Neural progenitor cell (in vitro differentiated cells): Measurements from ENCODE around the gene TAX1BP3. TPM values are rescaled to one million over a fixed set of nuclear protein-coding genes. Genes with fewer than 3 reads are reported as not detected.

Experiments
- DNase-seq: peaks from one replicate; pipeline ENCODE4 v3.0.0-alpha.2; 2016; ENCODE audit warnings: low spot score
- H2AFZ ChIP-seq: fragments of 200-600 bp; sonication (generic); replicated peaks from 2 replicates; pipeline ENCODE4 v1.6.1; 2016; ENCODE audit warnings: antibody characterized with exemption
- H3F3A ChIP-seq: fragments of 200-600 bp; sonication (generic); 2 replicates; pipeline ENCODE4 v1.6.1; 2016; ENCODE audit warnings: antibody characterized with exemption, low read depth
- H3K27ac ChIP-seq: fragments of 200-600 bp; sonication (generic); 2 replicates; pipeline ENCODE4 v1.5.1; 2016; ENCODE audit warnings: mild to moderate bottlenecking
- H3K27me3 ChIP-seq: fragments of 200-600 bp; sonication (generic); 2 replicates; pipeline ENCODE4 v1.6.1; 2016; ENCODE audit warnings: mild to moderate bottlenecking, moderate library complexity
- H3K36me3 ChIP-seq: fragments of 200-600 bp; sonication (generic); 2 replicates; pipeline ENCODE4 v1.5.1; 2016
- H3K4me1 ChIP-seq: fragments of 200-600 bp; sonication (generic); 2 replicates; pipeline ENCODE4 v1.6.1; 2016; ENCODE audit warnings: mixed run types
- H3K4me2 ChIP-seq: fragments of 200-600 bp; sonication (generic); 2 replicates; pipeline ENCODE4 v1.6.1; 2016
- H3K4me3 ChIP-seq: fragments of 200-600 bp; sonication (generic); 2 replicates; pipeline ENCODE4 v1.5.1; 2016
- H3K79me2 ChIP-seq: fragments of 200-600 bp; sonication (generic); 2 replicates; pipeline ENCODE4 v1.6.1; 2016; ENCODE audit warnings: low read depth
- H3K9ac ChIP-seq: fragments of 200-600 bp; sonication (generic); 2 replicates; pipeline ENCODE4 v1.6.1; 2016
- H3K9me3 ChIP-seq: fragments of 200-600 bp; sonication (generic); 2 replicates; pipeline ENCODE4 v1.5.1; 2016; ENCODE audit warnings: low read depth
- H4K20me1 ChIP-seq: fragments of 200-600 bp; sonication (generic); 2 replicates; pipeline ENCODE4 v1.6.1; 2016; ENCODE audit warnings: low read depth
- H3K27ac Mint-ChIP-seq: 3 replicates; pipeline ENCODE4 v1.8.0; 2021; ENCODE audit warnings: mixed read lengths
- H3K27me3 Mint-ChIP-seq: 2 replicates; pipeline ENCODE4 v1.8.0; 2022; ENCODE audit warnings: low read depth, mild to moderate bottlenecking, inconsistent platforms, moderate library complexity, mixed read lengths; ENCODE audit not compliant: insufficient read depth
- H3K36me3 Mint-ChIP-seq: 3 replicates; pipeline ENCODE4 v1.8.0; 2021; ENCODE audit warnings: mixed read lengths
- H3K4me1 Mint-ChIP-seq: 3 replicates; pipeline ENCODE4 v1.8.0; 2021; ENCODE audit warnings: mixed read lengths
- H3K4me3 Mint-ChIP-seq: 3 replicates; pipeline ENCODE4 v1.8.0; 2021; ENCODE audit warnings: mild to moderate bottlenecking, moderate library complexity, mixed read lengths
- H3K9me3 Mint-ChIP-seq: 3 replicates; pipeline ENCODE4 v1.8.0; 2020; ENCODE audit warnings: mixed read lengths
- EZH2 ChIP-seq: fragments of 200-600 bp; sonication (generic); IDR thresholded peaks from 2 replicates; pipeline ENCODE4 v1.6.1; 2017; ENCODE audit warnings: antibody characterized with exemption, mild to moderate bottlenecking, moderate library complexity
- EZH2phosphoT487 ChIP-seq: fragments of 200-600 bp; sonication (generic); IDR thresholded peaks from 2 replicates; pipeline ENCODE4 v1.6.1; 2017; ENCODE audit warnings: antibody characterized with exemption
- total RNA-seq: library from RNA; depleted of rRNA; stranded (reverse); fragments of >200 nt; gene quantifications from 2 replicates; pipeline ENCODE4 v1.2.3, GENCODE V29; 2015; ENCODE audit warnings: low replicate concordance
- TF ChIP-seq, protein P1 (sequence below): fragments of 200-600 bp; sonication (generic); IDR thresholded peaks from 2 replicates; pipeline ENCODE4 v1.5.1; 2017; ENCODE audit warnings: antibody characterized with exemption, mild to moderate bottlenecking

TAX1BP3 gene
- total RNA-seq, 1 donor from 2014 or later: 27.3 TPM

DNA sequence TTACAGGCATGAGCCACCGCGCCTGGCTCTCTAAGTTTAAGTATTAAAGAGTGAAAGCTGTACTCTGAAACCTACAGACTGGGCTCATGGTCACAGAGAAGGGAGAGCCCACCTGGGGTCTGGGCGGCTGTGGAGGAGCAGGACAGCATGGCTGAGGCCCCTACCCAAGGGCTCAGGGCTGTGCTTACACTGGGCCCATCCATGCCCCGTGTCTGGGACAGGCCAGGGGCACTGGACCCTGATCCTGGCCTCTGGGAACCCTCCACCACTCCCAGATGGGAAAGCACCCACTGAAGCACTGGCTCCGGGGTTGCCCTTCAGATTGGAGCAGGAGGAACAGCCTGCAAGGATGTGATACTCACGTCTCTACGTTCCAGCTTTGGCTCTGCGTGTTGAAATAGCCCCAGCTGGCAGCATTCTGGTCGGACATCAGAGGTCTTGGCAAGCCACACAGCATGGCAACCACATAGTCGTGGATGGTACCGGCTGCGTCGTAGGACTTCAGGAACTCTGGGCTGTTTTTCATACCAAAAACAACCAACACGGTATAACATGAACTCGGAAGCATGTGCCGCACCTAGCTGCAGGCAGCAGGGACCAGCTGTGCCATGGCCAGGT is 45.3 kb downstream of the TAX1BP3 start:
- H3K9me3 Mint-ChIP-seq: no peaks in the 10 kb centered on the region
- Histone ChIP-seq H3K9ac (no peak overlapping the region), H4K20me1 (no peaks in the 10 kb centered on the region), H3K4me1 (no peaks in the 10 kb centered on the region), H3K36me3 (no peaks in the 10 kb centered on the region), H3F3A (no peaks in the 10 kb centered on the region), H3K4me2 (no peak overlapping the region), H3K9me3 (no peaks in the 10 kb centered on the region), H3K4me3 (no peak overlapping the region), H3K79me2 (no peaks in the 10 kb centered on the region), H3K27ac (no peak overlapping the region), H3K27me3 (no peaks in the 10 kb centered on the region), H2AFZ (no peak overlapping the region)
- H3K4me3 Mint-ChIP-seq: no peak overlapping the region
- DNase-seq: no peak
- H3K36me3 Mint-ChIP-seq: peaks cover 33% of the 10 kb centered on the region
- H3K4me1 Mint-ChIP-seq: no peaks in the 10 kb centered on the region
- no peak overlapping the region for H3K27ac Mint-ChIP-seq
- TF ChIP-seq, protein P1, sequence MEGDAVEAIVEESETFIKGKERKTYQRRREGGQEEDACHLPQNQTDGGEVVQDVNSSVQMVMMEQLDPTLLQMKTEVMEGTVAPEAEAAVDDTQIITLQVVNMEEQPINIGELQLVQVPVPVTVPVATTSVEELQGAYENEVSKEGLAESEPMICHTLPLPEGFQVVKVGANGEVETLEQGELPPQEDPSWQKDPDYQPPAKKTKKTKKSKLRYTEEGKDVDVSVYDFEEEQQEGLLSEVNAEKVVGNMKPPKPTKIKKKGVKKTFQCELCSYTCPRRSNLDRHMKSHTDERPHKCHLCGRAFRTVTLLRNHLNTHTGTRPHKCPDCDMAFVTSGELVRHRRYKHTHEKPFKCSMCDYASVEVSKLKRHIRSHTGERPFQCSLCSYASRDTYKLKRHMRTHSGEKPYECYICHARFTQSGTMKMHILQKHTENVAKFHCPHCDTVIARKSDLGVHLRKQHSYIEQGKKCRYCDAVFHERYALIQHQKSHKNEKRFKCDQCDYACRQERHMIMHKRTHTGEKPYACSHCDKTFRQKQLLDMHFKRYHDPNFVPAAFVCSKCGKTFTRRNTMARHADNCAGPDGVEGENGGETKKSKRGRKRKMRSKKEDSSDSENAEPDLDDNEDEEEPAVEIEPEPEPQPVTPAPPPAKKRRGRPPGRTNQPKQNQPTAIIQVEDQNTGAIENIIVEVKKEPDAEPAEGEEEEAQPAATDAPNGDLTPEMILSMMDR: no peak
- TF ChIP-seq EZH2: no peak
- TF ChIP-seq EZH2phosphoT487: no peak
- H3K27me3 Mint-ChIP-seq: no peaks in the 10 kb centered on the region

DNA sequence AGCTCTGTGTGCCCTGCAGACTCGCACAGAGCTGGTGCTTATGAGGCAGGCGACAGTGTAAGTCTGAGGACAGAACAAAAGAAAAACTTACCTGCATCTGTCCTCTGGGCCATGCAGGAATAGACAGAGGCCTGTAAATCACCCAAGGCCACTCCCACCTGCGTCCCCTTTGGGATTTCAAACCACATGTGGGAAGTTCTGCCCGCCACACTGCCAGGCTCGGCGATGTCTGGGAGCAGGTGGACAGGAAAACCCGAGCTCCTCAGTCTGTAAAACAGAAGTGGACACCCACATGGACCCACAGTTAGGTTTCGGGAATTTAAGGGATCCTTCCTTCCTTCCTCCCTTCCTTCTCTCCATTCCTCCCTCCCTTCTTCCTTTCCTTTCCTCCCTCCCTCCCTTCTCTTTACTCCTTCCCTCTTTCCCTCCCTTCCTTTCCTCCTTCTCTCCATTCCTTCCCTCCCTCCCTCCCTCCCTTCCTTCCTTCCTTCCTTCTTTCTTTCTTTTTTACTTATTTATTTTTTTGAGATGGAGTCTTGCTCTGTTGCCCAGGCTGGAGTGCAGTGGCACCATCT is 47.1 kb downstream of the TAX1BP3 start:
- no peak overlapping the region for H3K4me3 ChIP-seq
- no peak overlapping the region for H3K27ac ChIP-seq
- H3F3A ChIP-seq: no peaks in the 10 kb centered on the region
- no peak overlapping the region for H3K4me3 Mint-ChIP-seq
- no peak overlapping the region for H3K27ac Mint-ChIP-seq
- H3K9me3 Mint-ChIP-seq: no peaks in the 10 kb centered on the region
- H3K4me1 Mint-ChIP-seq: no peaks in the 10 kb centered on the region
- no peaks in the 10 kb centered on the region for H3K79me2 ChIP-seq
- no peaks in the 10 kb centered on the region for H3K36me3 ChIP-seq
- H4K20me1 ChIP-seq: no peaks in the 10 kb centered on the region
- H2AFZ ChIP-seq: no peak overlapping the region
- TF ChIP-seq, protein P1: no peak
- no peak for TF ChIP-seq EZH2
- TF ChIP-seq EZH2phosphoT487: no peak
- H3K36me3 Mint-ChIP-seq: peaks cover 32% of the 10 kb centered on the region
- no peaks in the 10 kb centered on the region for H3K9me3 ChIP-seq
- no peaks in the 10 kb centered on the region for H3K27me3 Mint-ChIP-seq
- H3K4me2 ChIP-seq: no peak overlapping the region
- no peak overlapping the region for H3K9ac ChIP-seq
- no peaks in the 10 kb centered on the region for H3K27me3 ChIP-seq
- H3K4me1 ChIP-seq: no peaks in the 10 kb centered on the region
- DNase-seq: no peak

DNA sequence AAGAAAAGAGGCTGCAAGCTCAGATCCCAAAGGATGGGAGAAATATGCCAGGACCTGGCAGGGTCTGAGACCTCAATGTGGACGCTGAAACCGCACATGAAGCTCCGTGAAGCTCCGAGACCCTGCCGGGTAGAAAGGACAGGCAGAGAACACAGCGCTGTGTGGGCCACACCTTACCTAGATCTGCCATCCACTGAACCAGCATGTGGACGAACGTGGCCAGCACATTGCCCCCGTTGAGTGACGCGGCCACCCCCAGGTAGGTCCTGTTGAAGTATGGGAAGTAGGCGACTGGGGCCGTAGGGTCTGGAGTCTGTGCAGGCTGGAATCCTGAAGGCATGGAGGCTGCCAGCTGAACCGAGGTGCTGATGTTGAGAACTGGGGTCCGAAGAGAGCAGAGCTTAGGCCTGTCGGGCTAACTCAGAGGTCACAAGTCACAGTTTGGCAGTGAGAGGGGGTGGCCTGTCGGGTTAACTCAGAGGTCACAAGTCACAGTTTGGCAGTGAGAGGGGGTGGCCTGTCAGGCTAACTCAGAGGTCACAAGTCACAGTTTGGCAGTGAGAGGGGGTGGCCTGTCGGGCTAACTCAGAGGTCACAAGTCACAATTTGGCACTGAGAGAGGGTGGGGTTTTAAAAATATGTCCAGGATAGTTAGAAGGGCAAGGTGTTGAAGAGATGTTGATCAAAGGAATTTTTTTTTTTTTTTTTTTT is 53.1 kb downstream of the TAX1BP3 start:
- Histone ChIP-seq H3K79me2 (no peaks in the 10 kb centered on the region), H3K27me3 (no peaks in the 10 kb centered on the region), H3K4me1 (no peaks in the 10 kb centered on the region), H3K9me3 (no peaks in the 10 kb centered on the region), H3K27ac (no peak overlapping the region), H3K4me3 (no peak overlapping the region), H3K4me2 (no peak overlapping the region), H4K20me1 (no peaks in the 10 kb centered on the region), H3F3A (no peaks in the 10 kb centered on the region), H3K9ac (no peak overlapping the region), H2AFZ (no peak overlapping the region), H3K36me3 (no peaks in the 10 kb centered on the region)
- no peak for DNase-seq
- Mint-ChIP-seq H3K36me3 (peaks cover 32% of the 10 kb centered on the region), H3K4me1 (no peaks in the 10 kb centered on the region), H3K9me3 (no peaks in the 10 kb centered on the region), H3K27me3 (no peaks in the 10 kb centered on the region), H3K4me3 (no peak overlapping the region), H3K27ac (peak overlapping the region; percentile 74)
- TF ChIP-seq, protein P1: no peak
- no peak for TF ChIP-seq EZH2
- TF ChIP-seq EZH2phosphoT487: no peak
